DND-41 (cell line): ENCODE data around the gene RGS12.

Experiments
- CTCF ChIP-seq: IDR thresholded peaks from 2 replicates; pipeline ENCODE4 v1.5.1; 2012; ENCODE audit warnings: borderline replicate concordance, low read length, moderate library complexity, mild to moderate bottlenecking; ENCODE audit not compliant: poor library complexity, severe bottlenecking; ENCODE audit errors: extremely low read depth
- EZH2 ChIP-seq: IDR thresholded peaks from 3 replicates; pipeline ENCODE4 v1.6.1; 2012; ENCODE audit warnings: borderline replicate concordance, low read depth, mild to moderate bottlenecking, moderate library complexity, low read length, inconsistent platforms; ENCODE audit not compliant: severe bottlenecking

- TF ChIP-seq EZH2 (no peak), CTCF (no peak)
Observed at GRCh38 chr4:3266076-3266475, 26.7 kb upstream of the RGS12 start.
